NT2/D1 (cell line): ENCODE data around the gene ADARB2.
A peak's percentile ranks its signal among the peaks of the same experiment; 100 is the strongest.

Experiments
- DNase-seq: peaks from one replicate; pipeline ENCODE4 v3.0.0-alpha.2; 2011; ENCODE audit warnings: low read depth, low spot score
- H3K27me3 ChIP-seq: 2 replicates; pipeline ENCODE4 v1.6.0; 2011; ENCODE audit warnings: mild to moderate bottlenecking; ENCODE audit not compliant: insufficient read length, insufficient read depth
- H3K36me3 ChIP-seq: 2 replicates; pipeline ENCODE4 v1.6.1; 2011; ENCODE audit warnings: mild to moderate bottlenecking, low read length, mixed read lengths; ENCODE audit not compliant: insufficient read depth, insufficient read length
- H3K4me1 ChIP-seq: 2 replicates; pipeline ENCODE4 v1.5.1; 2011; ENCODE audit not compliant: insufficient read depth, insufficient read length
- H3K4me3 ChIP-seq: 2 replicates; pipeline ENCODE4 v1.5.1; 2011; ENCODE audit warnings: low read depth; ENCODE audit not compliant: insufficient read length
- H3K9ac ChIP-seq: 2 replicates; pipeline ENCODE4 v1.6.0; 2011; ENCODE audit warnings: low read depth; ENCODE audit not compliant: insufficient read length
- H3K9me3 ChIP-seq: 2 replicates; pipeline ENCODE4 v1.5.1; 2011; ENCODE audit warnings: mild to moderate bottlenecking, low read length; ENCODE audit not compliant: insufficient read depth
- SUZ12 ChIP-seq: IDR thresholded peaks from 2 replicates; pipeline ENCODE4 v1.6.1; 2011; ENCODE audit not compliant: insufficient read length, insufficient read depth; ENCODE audit errors: extremely low read depth
- YY1 ChIP-seq: IDR thresholded peaks from 2 replicates; pipeline ENCODE4 v1.6.1; 2011; ENCODE audit not compliant: insufficient read length, insufficient read depth
- ZNF274 ChIP-seq: IDR thresholded peaks from 2 replicates; pipeline ENCODE4 v1.6.1; 2011; ENCODE audit warnings: mild to moderate bottlenecking, low read depth, low read length

The ADARB2 gene

GRCh38 chr10:1241322-1241890 is 495.9 kb downstream of the ADARB2 start:
- H3K9me3 ChIP-seq, result no peaks in the 10 kb centered on the region
- no peaks in the 10 kb centered on the region for H3K36me3 ChIP-seq
- no peaks in the 10 kb centered on the region for H3K27me3 ChIP-seq
- H3K4me3 ChIP-seq, result no peak overlapping the region
- TF ChIP-seq SUZ12 (no peak), YY1 (no peak)
- no peak overlapping the region for H3K9ac ChIP-seq
- no peak for DNase-seq
- H3K4me1 ChIP-seq, result peaks cover 8% of the 10 kb centered on the region

GRCh38 chr10:1240341-1240775 is 497.0 kb downstream of the ADARB2 start:
- H3K36me3 ChIP-seq, result no peaks in the 10 kb centered on the region
- H3K4me3 ChIP-seq, result peak overlapping the region; percentile 26
- TF ChIP-seq ZNF274 (no peak), SUZ12 (no peak), YY1 (no peak)

GRCh38 chr10:1233031-1233430 is 504.3 kb downstream of the ADARB2 start:
- Histone ChIP-seq H3K9me3 (no peaks in the 10 kb centered on the region), H3K4me1 (peaks cover 3% of the 10 kb centered on the region), H3K36me3 (peaks cover 3% of the 10 kb centered on the region), H3K4me3 (no peak overlapping the region), H3K27me3 (no peaks in the 10 kb centered on the region), H3K9ac (no peak overlapping the region)
- DNase-seq, result no peak
- no peak for TF ChIP-seq SUZ12
- no peak for TF ChIP-seq ZNF274
- TF ChIP-seq YY1, result no peak

More at GRCh38 chr10:1240341-1240775, 497.0 kb downstream of the ADARB2 start:
- H3K9me3 ChIP-seq, result no peaks in the 10 kb centered on the region
- no peaks in the 10 kb centered on the region for H3K27me3 ChIP-seq
- peaks cover 8% of the 10 kb centered on the region for H3K4me1 ChIP-seq
- DNase-seq, result peak; percentile 47
- no peak overlapping the region for H3K9ac ChIP-seq

- TF ChIP-seq YY1 (no peak), ZNF274 (no peak), SUZ12 (no peak)
- Histone ChIP-seq H3K36me3 (peaks cover 3% of the 10 kb centered on the region), H3K9ac (no peak overlapping the region), H3K27me3 (no peaks in the 10 kb centered on the region), H3K4me3 (no peak overlapping the region), H3K4me1 (peaks cover 3% of the 10 kb centered on the region), H3K9me3 (no peaks in the 10 kb centered on the region)
- DNase-seq, result no peak
These were observed 505.0 kb downstream of the ADARB2 start for GRCh38 chr10:1232164-1232911.

GRCh38 chr10:1230592-1231275 is 506.6 kb downstream of the ADARB2 start:
- Histone ChIP-seq H3K4me3 (no peak overlapping the region), H3K9me3 (no peaks in the 10 kb centered on the region), H3K9ac (no peak overlapping the region), H3K27me3 (no peaks in the 10 kb centered on the region), H3K36me3 (peaks cover 3% of the 10 kb centered on the region), H3K4me1 (peaks cover 3% of the 10 kb centered on the region)
- TF ChIP-seq YY1 (no peak), ZNF274 (no peak), SUZ12 (no peak)
- DNase-seq, result no peak

GRCh38 chr10:1230138-1230537 is 507.2 kb downstream of the ADARB2 start:
- TF ChIP-seq ZNF274 (no peak), SUZ12 (no peak), YY1 (no peak)
- Histone ChIP-seq H3K9ac (no peak overlapping the region), H3K9me3 (no peaks in the 10 kb centered on the region), H3K4me3 (no peak overlapping the region), H3K36me3 (peaks cover 3% of the 10 kb centered on the region), H3K4me1 (peaks cover 3% of the 10 kb centered on the region), H3K27me3 (no peaks in the 10 kb centered on the region)
- DNase-seq, result no peak

- DNase-seq, result no peak
- H3K36me3 ChIP-seq, result peaks cover 3% of the 10 kb centered on the region
- no peak for TF ChIP-seq ZNF274
- no peak for TF ChIP-seq SUZ12
- no peak for TF ChIP-seq YY1
These were observed 507.8 kb downstream of the ADARB2 start for GRCh38 chr10:1229574-1229973.

More at GRCh38 chr10:1229574-1229973, 507.8 kb downstream of the ADARB2 start:
- Histone ChIP-seq H3K9me3 (no peaks in the 10 kb centered on the region), H3K9ac (no peak overlapping the region), H3K4me3 (no peak overlapping the region), H3K4me1 (peaks cover 3% of the 10 kb centered on the region), H3K27me3 (no peaks in the 10 kb centered on the region)
